PC-3 (cell line): ENCODE measurements around the gene CNTNAP2.

Source experiments
- EZH2 ChIP-seq: fragments of 300-600 bp; sonication (generic); IDR thresholded peaks from one replicate; pipeline ENCODE4 v1.6.1; 2017; ENCODE audit warnings: antibody characterized with exemption, mild to moderate bottlenecking, low read length; ENCODE audit not compliant: unreplicated experiment
- EZH2phosphoT487 ChIP-seq: fragments of 300-600 bp; sonication (generic); IDR thresholded peaks from 2 replicates; pipeline ENCODE4 v1.6.1; 2018; ENCODE audit warnings: mild to moderate bottlenecking, antibody characterized with exemption, low read length, borderline replicate concordance
- TF ChIP-seq, protein P1 (sequence below): fragments of 300-600 bp; sonication (generic); conservative IDR thresholded peaks from 2 replicates; pipeline ENCODE4 v1.5.1; 2017; ENCODE audit warnings: antibody characterized with exemption, low read depth, mild to moderate bottlenecking, low read length

DNA sequence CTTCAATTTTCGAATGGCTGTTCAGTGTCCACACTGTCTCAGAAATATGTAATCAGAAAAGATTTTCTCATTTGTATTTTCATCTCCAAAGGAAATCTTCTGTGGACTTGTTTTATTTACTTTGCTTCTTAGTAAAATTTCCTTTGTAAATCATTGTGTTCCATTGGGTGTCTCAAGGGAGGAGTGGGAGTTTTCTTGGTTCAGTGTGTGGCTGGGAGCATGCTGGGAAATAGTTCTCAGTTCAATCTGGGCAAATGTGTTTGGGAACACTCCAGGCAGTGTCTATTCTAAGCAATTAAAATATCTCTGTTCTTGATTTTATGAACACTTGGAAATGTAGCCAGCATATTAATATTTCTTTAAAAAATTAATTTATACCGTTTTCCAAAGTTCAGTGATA lies 1019.8 kb downstream of the CNTNAP2 start:
- TF ChIP-seq, protein P1, sequence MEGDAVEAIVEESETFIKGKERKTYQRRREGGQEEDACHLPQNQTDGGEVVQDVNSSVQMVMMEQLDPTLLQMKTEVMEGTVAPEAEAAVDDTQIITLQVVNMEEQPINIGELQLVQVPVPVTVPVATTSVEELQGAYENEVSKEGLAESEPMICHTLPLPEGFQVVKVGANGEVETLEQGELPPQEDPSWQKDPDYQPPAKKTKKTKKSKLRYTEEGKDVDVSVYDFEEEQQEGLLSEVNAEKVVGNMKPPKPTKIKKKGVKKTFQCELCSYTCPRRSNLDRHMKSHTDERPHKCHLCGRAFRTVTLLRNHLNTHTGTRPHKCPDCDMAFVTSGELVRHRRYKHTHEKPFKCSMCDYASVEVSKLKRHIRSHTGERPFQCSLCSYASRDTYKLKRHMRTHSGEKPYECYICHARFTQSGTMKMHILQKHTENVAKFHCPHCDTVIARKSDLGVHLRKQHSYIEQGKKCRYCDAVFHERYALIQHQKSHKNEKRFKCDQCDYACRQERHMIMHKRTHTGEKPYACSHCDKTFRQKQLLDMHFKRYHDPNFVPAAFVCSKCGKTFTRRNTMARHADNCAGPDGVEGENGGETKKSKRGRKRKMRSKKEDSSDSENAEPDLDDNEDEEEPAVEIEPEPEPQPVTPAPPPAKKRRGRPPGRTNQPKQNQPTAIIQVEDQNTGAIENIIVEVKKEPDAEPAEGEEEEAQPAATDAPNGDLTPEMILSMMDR, result no peak
- TF ChIP-seq EZH2 (no peak), EZH2phosphoT487 (no peak)
